Fibroblast of villous mesenchyme (primary cell): ENCODE results near the gene ABRAXAS1. TPM values are rescaled to one million over a fixed set of nuclear protein-coding genes. Genes with fewer than 3 reads are reported as not detected.
"Not testable (repeated sequence)": the region's sequence is repeated elsewhere in the genome, so short reads cannot be mapped to it uniquely, and the experiment has no call there.

ENCODE experiments used
- DNase-seq: peaks from one replicate; pipeline ENCODE4 v3.0.0-alpha.2; 2010; ENCODE audit warnings: low read depth
- H3K4me3 ChIP-seq: 2 replicates; pipeline ENCODE4 v1.5.1; 2011; ENCODE audit warnings: low read depth, mild to moderate bottlenecking, low read length
- CTCF ChIP-seq: IDR thresholded peaks from 2 replicates; pipeline ENCODE4 v1.5.1; 2012; ENCODE audit warnings: low read depth, mild to moderate bottlenecking, low read length; ENCODE audit not compliant: insufficient read depth
- total RNA-seq: library from RNA; depleted of rRNA; stranded (reverse); fragments of >200 nt; gene quantifications from 2 replicates; pipeline ENCODE4 v1.2.3, GENCODE V29; 2012

Gene ABRAXAS1
- total RNA-seq, 1 donor: 14.2 TPM

DNA sequence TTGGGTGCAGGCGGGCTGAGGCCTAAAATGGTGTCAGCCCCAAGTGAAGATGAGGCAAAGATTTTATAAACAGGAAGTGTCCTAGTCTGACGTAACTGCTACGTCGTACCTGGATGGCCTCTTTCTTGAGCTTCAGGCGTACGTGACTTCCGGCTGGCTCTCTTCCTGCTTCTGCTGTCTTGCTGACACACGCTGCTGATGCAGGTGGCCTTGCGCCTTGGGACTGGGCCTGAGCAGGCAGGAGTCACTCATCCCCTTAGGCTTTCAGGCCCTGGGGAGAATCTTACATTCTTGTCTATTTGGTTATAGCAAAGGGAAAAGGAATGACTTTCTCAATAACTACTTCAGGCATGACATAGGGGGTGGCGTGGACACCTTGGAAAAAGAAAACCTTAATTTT lies 20.1 kb upstream of the ABRAXAS1 start:
- TF ChIP-seq CTCF: no peak
- no peak for DNase-seq
- no peak overlapping the region for H3K4me3 ChIP-seq

GRCh38 chr4:83504503-83504902 lies 19.6 kb upstream of the ABRAXAS1 start:
- no peak for DNase-seq
- TF ChIP-seq CTCF: no peak
- H3K4me3 ChIP-seq: no peak overlapping the region

DNA sequence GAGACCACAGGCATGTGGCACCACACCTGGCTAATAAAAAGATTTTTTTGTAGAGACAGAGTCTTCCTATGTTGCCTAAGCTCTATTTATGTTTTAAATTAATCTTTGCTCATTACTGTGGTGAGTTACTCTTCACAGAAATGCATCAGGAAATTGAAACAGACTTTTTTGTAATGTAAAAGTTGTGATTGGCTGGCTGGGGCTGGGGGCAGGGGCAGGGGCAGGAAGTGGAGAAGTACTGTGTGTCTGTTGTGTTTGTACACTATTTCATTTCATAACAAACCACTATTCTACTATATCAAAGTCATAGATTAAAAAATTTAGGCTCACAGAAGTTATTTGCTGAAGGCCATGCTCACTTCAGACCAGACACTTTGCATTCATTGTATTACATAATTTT lies 19.1 kb upstream of the ABRAXAS1 start:
- H3K4me3 ChIP-seq: no peak overlapping the region
- no peak for DNase-seq
- no peak for TF ChIP-seq CTCF

GRCh38 chr4:83501671-83502070 lies 16.8 kb upstream of the ABRAXAS1 start:
- DNase-seq, H3K4me3 ChIP-seq: not testable (repeated sequence)

DNA sequence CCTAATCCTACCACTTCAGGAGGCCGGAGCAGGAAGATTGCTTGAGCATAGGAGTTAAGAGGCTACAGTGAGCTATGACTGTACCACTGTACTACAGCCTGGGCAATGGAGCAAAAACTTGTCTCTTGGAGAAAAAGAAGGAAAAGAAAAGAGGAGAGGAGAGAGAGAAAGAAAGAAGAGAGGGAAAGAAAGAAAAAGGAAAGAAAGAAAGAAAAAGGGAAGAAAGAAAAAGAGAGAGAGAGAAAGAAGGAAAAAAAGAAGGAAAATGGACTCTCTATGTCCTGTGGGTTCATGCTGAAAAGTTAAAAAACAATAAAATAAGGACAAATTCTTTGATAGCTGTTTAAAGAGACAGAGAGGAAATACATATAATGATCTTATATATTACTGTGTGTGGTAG lies 13.3 kb upstream of the ABRAXAS1 start:
- no peak for TF ChIP-seq CTCF
- DNase-seq: no peak
- no peak overlapping the region for H3K4me3 ChIP-seq

DNA sequence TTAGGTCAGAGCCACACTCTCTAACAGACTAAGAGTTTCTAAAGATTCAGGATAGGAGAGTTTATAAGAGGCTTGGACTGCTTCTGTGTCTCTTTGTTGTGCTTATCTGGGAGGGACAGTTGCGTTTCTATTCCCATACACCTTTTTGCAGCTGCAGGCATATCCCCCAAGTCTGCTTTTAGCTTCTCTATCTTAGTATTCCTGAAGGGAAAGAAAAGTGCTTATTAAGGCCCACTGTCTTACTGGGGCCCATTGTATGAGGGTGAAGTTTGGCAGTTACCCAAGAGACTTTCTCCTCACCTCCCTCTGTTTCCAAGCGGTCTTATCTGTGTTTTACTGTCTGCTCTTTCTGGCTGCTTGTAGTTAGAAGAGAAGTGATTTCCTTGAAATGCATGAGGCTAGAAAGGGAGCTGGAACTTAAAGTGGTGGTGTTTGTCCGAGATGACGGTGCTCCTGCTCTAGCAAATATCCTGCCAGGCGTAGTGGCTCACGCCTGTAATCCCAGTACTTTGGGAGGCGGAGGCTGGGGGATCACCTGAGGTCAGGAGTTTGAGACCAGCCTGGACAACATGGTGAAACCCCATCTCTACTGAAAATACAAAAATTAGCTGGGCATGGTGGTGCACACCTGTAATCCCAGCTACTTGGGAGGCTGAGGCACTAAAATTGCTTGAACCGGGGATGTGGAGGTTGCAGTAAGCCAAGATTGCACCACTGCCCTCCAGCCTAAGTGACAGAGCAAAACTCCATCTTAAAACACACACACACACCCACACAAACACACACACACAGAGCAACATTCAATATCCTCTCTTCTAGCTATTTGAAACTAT lies 11.4 kb upstream of the ABRAXAS1 start:
- H3K4me3 ChIP-seq, DNase-seq: not testable (repeated sequence)

GRCh38 chr4:83490876-83491450 lies 6.1 kb upstream of the ABRAXAS1 start:
- H3K4me3 ChIP-seq: no peak overlapping the region
- peak; percentile 41 for DNase-seq
- peak; percentile 87 for TF ChIP-seq CTCF
